Esophagus squamous epithelium (tissue), 4 donors: ENCODE measurements around the gene KEL.

Experiments
- CTCF ChIP-seq, 6 experiments: fragments of 450-650 bp in 4 of 6; fragments of 200-600 bp in 2 of 6; sonication (generic) in 2 of 6; IDR thresholded peaks; one replicate each; pipeline ENCODE4 v1.5.1; 2016 to 2019; ENCODE audit warnings: antibody characterized with exemption in 6 of 6, mild to moderate bottlenecking in 4 of 6, moderate library complexity in 4 of 6
- POLR2A ChIP-seq, 4 donors: fragments of 450-650 bp; IDR thresholded peaks; one replicate each; pipeline ENCODE4 v1.6.1; 2017; ENCODE audit warnings: antibody characterized with exemption in 4 of 4, mild to moderate bottlenecking in 4 of 4, moderate library complexity in 3 of 4

DNA sequence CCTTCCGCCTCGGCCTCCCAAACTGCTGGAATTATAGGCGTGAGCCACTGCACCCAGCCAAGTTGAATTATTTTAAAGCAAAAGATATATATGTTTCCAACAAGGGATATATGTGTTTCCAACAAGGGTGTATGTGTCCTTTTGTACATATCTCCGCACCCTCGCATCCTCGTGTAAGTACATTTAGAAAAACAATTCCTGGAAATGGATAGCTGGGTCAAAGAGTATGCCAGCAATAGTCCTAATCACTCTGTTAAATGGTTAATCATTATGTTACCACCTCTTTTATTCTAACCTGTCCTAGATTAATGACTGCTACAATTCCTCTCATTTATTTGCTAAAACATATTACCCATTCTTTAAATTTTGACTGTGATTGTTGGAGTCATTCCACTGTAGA is 36.8 kb upstream of the KEL start:
- TF ChIP-seq POLR2A (IDR thresholded peaks at IDR 0.05) (no peak), CTCF (IDR thresholded peaks at IDR 0.05) (no peak)
